ENCODE results near the gene BRD3.

The BRD3 gene

GRCh38 chr9:134007150-134007549 lies 60.7 kb downstream of the BRD3 start:
- no peak for TF ChIP-seq CTCF (IDR thresholded peaks at IDR 0.05)
- H3K27ac ChIP-seq: no peak overlapping the region
- DNase-seq (ENCODE audit: low spot score): no peak
- no peak overlapping the region for H3K4me3 ChIP-seq

- Histone ChIP-seq H3K27ac (no peak overlapping the region), H3K4me3 (no peak overlapping the region)
- no peak for DNase-seq (ENCODE audit: low spot score)
- TF ChIP-seq CTCF (IDR thresholded peaks at IDR 0.05): no peak
Observed at GRCh38 chr9:134005381-134005780, 62.4 kb downstream of the BRD3 start.

- DNase-seq (ENCODE audit: low spot score): no peak
- Histone ChIP-seq H3K4me3 (no peak overlapping the region), H3K27ac (no peak overlapping the region)
- no peak for TF ChIP-seq CTCF (IDR thresholded peaks at IDR 0.05)
Observed at GRCh38 chr9:134004881-134005280, 62.9 kb downstream of the BRD3 start.

- no peak for DNase-seq (ENCODE audit: low spot score)
- no peak for TF ChIP-seq CTCF (IDR thresholded peaks at IDR 0.05)
- Histone ChIP-seq H3K27ac (no peak overlapping the region), H3K4me3 (no peak overlapping the region)
Observed at GRCh38 chr9:134004131-134004873, 63.5 kb downstream of the BRD3 start.

- TF ChIP-seq CTCF (IDR thresholded peaks at IDR 0.05): no peak
- no peak overlapping the region for H3K4me3 ChIP-seq
Observed at GRCh38 chr9:134003237-134003636, 64.6 kb downstream of the BRD3 start.

GRCh38 chr9:134002796-134003195 lies 65.0 kb downstream of the BRD3 start:
- DNase-seq (ENCODE audit: low spot score): no peak
- no peak overlapping the region for H3K4me3 ChIP-seq
- TF ChIP-seq CTCF (IDR thresholded peaks at IDR 0.05): no peak
- H3K27ac ChIP-seq: no peak overlapping the region

More at GRCh38 chr9:134003237-134003636, 64.6 kb downstream of the BRD3 start:
- H3K27ac ChIP-seq: no peak overlapping the region
- DNase-seq (ENCODE audit: low spot score): no peak

- Histone ChIP-seq H3K27ac (no peak overlapping the region), H3K4me3 (no peak overlapping the region)
- DNase-seq (ENCODE audit: low spot score): no peak
- no peak for TF ChIP-seq CTCF (IDR thresholded peaks at IDR 0.05)
Observed at GRCh38 chr9:133999851-134000265, 68.0 kb downstream of the BRD3 start.

Measured in coronary artery (tissue), 2 donors.